Measurements from ENCODE around the gene GNAQ. TPM values are rescaled to one million over a fixed set of nuclear protein-coding genes. Genes with fewer than 3 reads are reported as not detected.

GNAQ gene
- total and polyA plus RNA-seq, 2 donors (not counting 1 experiment from before 2014, with no cell fraction given), result 30.4 to 74.3 TPM

- no peaks in the 10 kb centered on the region for H3K79me2 ChIP-seq (ENCODE audit: control insufficient read depth, insufficient read depth, low read length)
- no peak for DNase-seq (ENCODE audit: low read depth in 2 of 2)
Measured at GRCh38 chr9:77756449-77756848, 275.2 kb downstream of the GNAQ start.

GRCh38 chr9:77753180-77753579 lies 278.4 kb downstream of the GNAQ start:
- H3K4me2 ChIP-seq (ENCODE audit: extremely low read depth, insufficient read depth, low read length), result no peak overlapping the region
- no peak overlapping the region for H3K9ac ChIP-seq (ENCODE audit: insufficient read depth, low read length)
- H3K4me3 ChIP-seq (replicated peaks in 1 of 4; ENCODE audit: control extremely low read depth in 1 of 4, insufficient read depth in 1 of 4, low read depth in 3 of 4, low read length in 4 of 4), result no peak overlapping the region
- peaks cover 13% of the 10 kb centered on the region for H3K4me1 ChIP-seq (ENCODE audit: control insufficient read depth, extremely low read depth, insufficient read depth, low read length)
- H3K79me2 ChIP-seq (ENCODE audit: control insufficient read depth, insufficient read depth, low read length), result no peaks in the 10 kb centered on the region
- no peak overlapping the region for H2AFZ ChIP-seq (ENCODE audit: low read length)
- no peak for DNase-seq (ENCODE audit: low read depth in 2 of 2)
- no peaks in the 10 kb centered on the region for H3K27me3 ChIP-seq (ENCODE audit: control insufficient read depth, insufficient read depth, low read length)
- H3K9me3 ChIP-seq (ENCODE audit: control insufficient read depth, insufficient read depth, low read depth, low read length), result no peaks in the 10 kb centered on the region
- no peaks in the 10 kb centered on the region for H3K36me3 ChIP-seq (ENCODE audit: control insufficient read depth, insufficient read depth, low read length)
- no peaks in the 10 kb centered on the region for H4K20me1 ChIP-seq (ENCODE audit: control insufficient read depth, extremely low read depth, insufficient read depth, low read length)
- H3K27ac ChIP-seq (ENCODE audit: insufficient read depth, low read length), result no peak overlapping the region
- TF ChIP-seq CTCF (conservative IDR thresholded peaks at IDR 0.05 in 1 of 2, IDR thresholded peaks at IDR 0.05 in 1 of 2; ENCODE audit: low read depth in 1 of 2, low read length in 2 of 2) (no peak), EZH2 (IDR thresholded peaks at IDR 0.05; ENCODE audit: low read length, missing control alignments) (no peak)

More at GRCh38 chr9:77756449-77756848, 275.2 kb downstream of the GNAQ start:
- TF ChIP-seq CTCF (conservative IDR thresholded peaks at IDR 0.05 in 1 of 2, IDR thresholded peaks at IDR 0.05 in 1 of 2; ENCODE audit: low read depth in 1 of 2, low read length in 2 of 2) (no peak), EZH2 (IDR thresholded peaks at IDR 0.05; ENCODE audit: low read length, missing control alignments) (no peak)
- H3K36me3 ChIP-seq (ENCODE audit: control insufficient read depth, insufficient read depth, low read length), result no peaks in the 10 kb centered on the region
- no peak overlapping the region for H3K4me3 ChIP-seq (replicated peaks in 1 of 4; ENCODE audit: control extremely low read depth in 1 of 4, insufficient read depth in 1 of 4, low read depth in 3 of 4, low read length in 4 of 4)
- H4K20me1 ChIP-seq (ENCODE audit: control insufficient read depth, extremely low read depth, insufficient read depth, low read length), result no peaks in the 10 kb centered on the region
- no peak overlapping the region for H2AFZ ChIP-seq (ENCODE audit: low read length)
- no peak overlapping the region for H3K4me2 ChIP-seq (ENCODE audit: extremely low read depth, insufficient read depth, low read length)
- H3K27me3 ChIP-seq (ENCODE audit: control insufficient read depth, insufficient read depth, low read length), result no peaks in the 10 kb centered on the region
- H3K9ac ChIP-seq (ENCODE audit: insufficient read depth, low read length), result no peak overlapping the region
- no peak overlapping the region for H3K27ac ChIP-seq (ENCODE audit: insufficient read depth, low read length)
- H3K4me1 ChIP-seq (ENCODE audit: control insufficient read depth, extremely low read depth, insufficient read depth, low read length), result peaks cover 5% of the 10 kb centered on the region
- H3K9me3 ChIP-seq (ENCODE audit: control insufficient read depth, insufficient read depth, low read depth, low read length), result no peaks in the 10 kb centered on the region

- Histone ChIP-seq H3K4me1 (ENCODE audit: control insufficient read depth, extremely low read depth, insufficient read depth, low read length) (peaks cover 13% of the 10 kb centered on the region), H3K27me3 (ENCODE audit: control insufficient read depth, insufficient read depth, low read length) (no peaks in the 10 kb centered on the region), H3K36me3 (ENCODE audit: control insufficient read depth, insufficient read depth, low read length) (no peaks in the 10 kb centered on the region), H3K9me3 (ENCODE audit: control insufficient read depth, insufficient read depth, low read depth, low read length) (no peaks in the 10 kb centered on the region), H3K27ac (ENCODE audit: insufficient read depth, low read length) (no peak overlapping the region), H3K4me2 (ENCODE audit: extremely low read depth, insufficient read depth, low read length) (no peak overlapping the region), H3K4me3 (replicated peaks in 1 of 4; ENCODE audit: control extremely low read depth in 1 of 4, insufficient read depth in 1 of 4, low read depth in 3 of 4, low read length in 4 of 4) (no peak overlapping the region), H3K79me2 (ENCODE audit: control insufficient read depth, insufficient read depth, low read length) (no peaks in the 10 kb centered on the region), H3K9ac (ENCODE audit: insufficient read depth, low read length) (no peak overlapping the region), H4K20me1 (ENCODE audit: control insufficient read depth, extremely low read depth, insufficient read depth, low read length) (no peaks in the 10 kb centered on the region), H2AFZ (ENCODE audit: low read length) (no peak overlapping the region)
- peak; percentile 78 to 99 for DNase-seq (ENCODE audit: low read depth in 2 of 2)
- no peak for TF ChIP-seq EZH2 (IDR thresholded peaks at IDR 0.05; ENCODE audit: low read length, missing control alignments)
- TF ChIP-seq CTCF (conservative IDR thresholded peaks at IDR 0.05 in 1 of 2, IDR thresholded peaks at IDR 0.05 in 1 of 2; ENCODE audit: low read depth in 1 of 2, low read length in 2 of 2), result no peak
Measured at GRCh38 chr9:77752554-77752953, 279.1 kb downstream of the GNAQ start.

All from fibroblast of lung (primary cell).